ENCODE results near the gene LYSMD3. TPM values are rescaled to one million over a fixed set of nuclear protein-coding genes. Genes with fewer than 3 reads are reported as not detected.

Gene LYSMD3
- total RNA-seq, 2 experiments from 2014 or later = 9.5 to 14.8 TPM

GRCh38 chr5:90561766-90562165 lies 32.4 kb upstream of the LYSMD3 start:
- Histone ChIP-seq H2AFZ (ENCODE audit: low read length) (no peak overlapping the region), H3K9me3 (ENCODE audit: low read length) (no peaks in the 10 kb centered on the region), H3K4me3 (ENCODE audit: low read depth, low read length, poor library complexity, severe bottlenecking) (no peak overlapping the region), H3K9me2 (ENCODE audit: insufficient read depth, low read length) (no peaks in the 10 kb centered on the region), H3K36me3 (ENCODE audit: insufficient read depth, low read length) (no peaks in the 10 kb centered on the region), H3K4me2 (ENCODE audit: low read length) (no peak overlapping the region), H3K79me2 (ENCODE audit: insufficient read depth, low read depth, low read length) (no peaks in the 10 kb centered on the region), H4K20me1 (ENCODE audit: insufficient read depth, low read length) (no peaks in the 10 kb centered on the region), H3K27ac (ENCODE audit: low read depth, low read length, poor library complexity, severe bottlenecking) (no peak overlapping the region), H3K4me1 (ENCODE audit: insufficient read depth, low read length, poor library complexity, severe bottlenecking) (no peaks in the 10 kb centered on the region)
- TF ChIP-seq EZH2phosphoT487 (IDR thresholded peaks at IDR 0.05; ENCODE audit: borderline replicate concordance, low read depth, low read length) = no peak
- no peak for TF ChIP-seq CTCF (conservative IDR thresholded peaks at IDR 0.05; ENCODE audit: low read length)
- no TSS peak for BruUV-seq (replicated peaks)
- no peak for DNase-seq (ENCODE audit: low spot score)
- intact Hi-C loops (cut with micrococcal nuclease; ENCODE audit: unreplicated experiment) = no loop called here
- CTCF ChIA-PET (ENCODE audit: unreplicated experiment) = no interaction called here
- POLR2A ChIA-PET = no interaction called here

- no peak overlapping the region for H3K4me2 ChIP-seq (ENCODE audit: low read length)
- intact Hi-C loops (cut with micrococcal nuclease; ENCODE audit: unreplicated experiment) = no loop called here
- no peaks in the 10 kb centered on the region for H3K79me2 ChIP-seq (ENCODE audit: insufficient read depth, low read depth, low read length)
Measured at GRCh38 chr5:90560771-90561170, 31.4 kb upstream of the LYSMD3 start.

More at GRCh38 chr5:90560771-90561170, 31.4 kb upstream of the LYSMD3 start:
- ChIA-PET CTCF (ENCODE audit: unreplicated experiment) (no interaction called here), POLR2A (no interaction called here)
- Histone ChIP-seq H4K20me1 (ENCODE audit: insufficient read depth, low read length) (no peaks in the 10 kb centered on the region), H3K4me3 (ENCODE audit: low read depth, low read length, poor library complexity, severe bottlenecking) (no peak overlapping the region), H3K36me3 (ENCODE audit: insufficient read depth, low read length) (no peaks in the 10 kb centered on the region), H3K4me1 (ENCODE audit: insufficient read depth, low read length, poor library complexity, severe bottlenecking) (no peaks in the 10 kb centered on the region), H2AFZ (ENCODE audit: low read length) (no peak overlapping the region), H3K9me3 (ENCODE audit: low read length) (no peaks in the 10 kb centered on the region), H3K9me2 (ENCODE audit: insufficient read depth, low read length) (no peaks in the 10 kb centered on the region), H3K27ac (ENCODE audit: low read depth, low read length, poor library complexity, severe bottlenecking) (no peak overlapping the region)
- DNase-seq (ENCODE audit: low spot score) = no peak
- no TSS peak for BruUV-seq (replicated peaks)
- no peak for TF ChIP-seq CTCF (conservative IDR thresholded peaks at IDR 0.05; ENCODE audit: low read length)
- no peak for TF ChIP-seq EZH2phosphoT487 (IDR thresholded peaks at IDR 0.05; ENCODE audit: borderline replicate concordance, low read depth, low read length)

Data from OCI-LY7 (cell line).